ENCODE results near the gene ARID2.
A peak's percentile ranks its signal among the peaks of the same experiment; 100 is the strongest.

Gene ARID2

DNA sequence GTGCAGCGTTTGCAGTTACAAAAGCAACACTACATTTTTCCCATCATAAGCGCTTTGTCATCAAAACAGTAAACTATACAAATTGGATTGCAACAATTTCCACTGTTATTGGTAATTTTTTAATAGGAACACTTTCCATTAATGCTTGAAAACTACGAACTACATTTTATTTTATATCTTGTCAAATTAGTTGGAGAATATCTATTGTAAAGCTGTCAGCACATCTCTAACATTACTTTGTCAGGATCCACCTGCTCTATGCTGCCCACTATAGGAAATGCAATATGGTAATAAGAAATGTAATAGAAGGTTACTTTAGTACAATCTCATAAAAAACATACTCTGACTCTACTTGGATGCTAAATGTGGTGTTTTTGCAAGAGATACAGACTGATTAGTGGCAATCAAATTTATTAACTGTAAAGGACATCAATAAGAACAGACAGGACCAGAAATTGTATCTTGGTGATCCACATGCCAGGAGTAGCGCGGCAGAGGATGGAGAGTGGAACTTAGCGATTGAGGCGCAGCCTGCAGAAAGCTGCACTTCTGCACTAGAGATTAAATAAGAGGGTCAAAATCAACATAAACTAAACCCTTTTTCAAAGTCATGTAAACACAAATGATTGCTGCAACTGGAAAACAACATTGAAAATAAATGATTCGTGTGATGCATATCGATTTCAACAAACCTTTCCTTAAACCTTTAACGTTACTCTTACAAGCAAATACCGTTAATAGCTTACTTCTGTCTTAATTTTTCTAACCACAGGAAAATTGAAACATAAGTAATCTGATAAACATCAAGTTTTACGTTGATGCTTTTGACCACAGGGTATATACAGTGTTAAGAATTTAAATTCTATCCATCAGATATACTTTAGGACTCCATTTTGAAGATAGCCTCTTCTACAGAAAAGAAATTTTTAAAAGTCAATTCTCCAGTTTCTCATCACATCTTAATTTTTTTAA, 3.6 kb upstream of the ARID2 start:
- peaks cover 14% of the 10 kb centered on the region for H3K4me1 ChIP-seq
- no peaks in the 10 kb centered on the region for H3K36me3 ChIP-seq (ENCODE audit: control insufficient read depth, insufficient read depth, low read length)
- H3K4me2 ChIP-seq (ENCODE audit: low read length) = peak overlapping the region; percentile 83
- H2AFZ ChIP-seq = peak overlapping the region; percentile 95
- H3K27ac ChIP-seq = peak overlapping the region; percentile 95
- H3K79me2 ChIP-seq = peaks cover 26% of the 10 kb centered on the region
- peak overlapping the region; percentile 93 for H3K9ac ChIP-seq
- peak overlapping the region; percentile 86 for H3K4me3 ChIP-seq (ENCODE audit: low read depth, low read length)
- no peaks in the 10 kb centered on the region for H3K27me3 ChIP-seq (ENCODE audit: control insufficient read depth, insufficient read depth, low read length)
- TF ChIP-seq, protein P1, sequence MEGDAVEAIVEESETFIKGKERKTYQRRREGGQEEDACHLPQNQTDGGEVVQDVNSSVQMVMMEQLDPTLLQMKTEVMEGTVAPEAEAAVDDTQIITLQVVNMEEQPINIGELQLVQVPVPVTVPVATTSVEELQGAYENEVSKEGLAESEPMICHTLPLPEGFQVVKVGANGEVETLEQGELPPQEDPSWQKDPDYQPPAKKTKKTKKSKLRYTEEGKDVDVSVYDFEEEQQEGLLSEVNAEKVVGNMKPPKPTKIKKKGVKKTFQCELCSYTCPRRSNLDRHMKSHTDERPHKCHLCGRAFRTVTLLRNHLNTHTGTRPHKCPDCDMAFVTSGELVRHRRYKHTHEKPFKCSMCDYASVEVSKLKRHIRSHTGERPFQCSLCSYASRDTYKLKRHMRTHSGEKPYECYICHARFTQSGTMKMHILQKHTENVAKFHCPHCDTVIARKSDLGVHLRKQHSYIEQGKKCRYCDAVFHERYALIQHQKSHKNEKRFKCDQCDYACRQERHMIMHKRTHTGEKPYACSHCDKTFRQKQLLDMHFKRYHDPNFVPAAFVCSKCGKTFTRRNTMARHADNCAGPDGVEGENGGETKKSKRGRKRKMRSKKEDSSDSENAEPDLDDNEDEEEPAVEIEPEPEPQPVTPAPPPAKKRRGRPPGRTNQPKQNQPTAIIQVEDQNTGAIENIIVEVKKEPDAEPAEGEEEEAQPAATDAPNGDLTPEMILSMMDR (IDR thresholded peaks at IDR 0.05) = peak; percentile 85
- no peaks in the 10 kb centered on the region for H3K9me3 ChIP-seq (ENCODE audit: control insufficient read depth, low read length)

DNA sequence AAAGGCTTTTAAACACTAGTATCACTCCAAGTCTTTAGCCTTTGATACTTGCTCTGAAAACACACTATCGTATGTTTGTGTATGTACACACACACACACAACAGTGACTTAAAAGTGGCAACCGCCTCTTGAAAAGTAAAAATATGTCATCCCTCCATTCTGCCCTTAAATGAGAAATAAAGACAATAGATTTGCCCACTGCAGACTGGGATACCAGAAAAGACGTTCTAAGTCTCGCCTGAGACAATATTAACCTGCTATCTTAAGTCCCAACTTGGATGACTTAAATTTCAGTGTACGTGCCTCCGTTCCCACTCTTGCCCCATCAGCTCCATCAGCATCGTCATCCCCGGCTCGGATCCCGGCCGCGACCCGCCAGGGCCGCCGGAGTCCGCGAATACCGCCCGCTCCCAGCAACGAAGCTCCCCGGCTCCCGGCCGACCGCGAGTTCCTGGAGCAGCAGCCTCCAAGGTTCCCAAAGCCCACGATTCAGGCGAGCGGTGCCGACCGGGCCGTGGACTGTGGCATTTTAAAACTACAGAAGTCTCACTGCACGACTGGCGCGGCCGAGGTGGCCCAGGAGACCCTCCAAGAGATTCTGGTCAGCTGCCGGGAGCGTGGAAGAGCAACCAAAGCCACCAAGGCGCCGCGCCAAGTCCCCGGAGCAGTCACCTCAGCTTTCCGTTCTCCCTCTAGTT, 2.8 kb upstream of the ARID2 start:
- Histone ChIP-seq H3K36me3 (ENCODE audit: control insufficient read depth, insufficient read depth, low read length) (no peaks in the 10 kb centered on the region), H3K4me1 (peaks cover 10% of the 10 kb centered on the region), H3K4me3 (ENCODE audit: low read depth, low read length) (peak overlapping the region; percentile 86), H3K27me3 (ENCODE audit: control insufficient read depth, insufficient read depth, low read length) (no peaks in the 10 kb centered on the region), H3K4me2 (ENCODE audit: low read length) (peak overlapping the region; percentile 83), H3K9ac (peak overlapping the region; percentile 93), H3K27ac (peak overlapping the region; percentile 95), H3K9me3 (ENCODE audit: control insufficient read depth, low read length) (no peaks in the 10 kb centered on the region), H2AFZ (peak overlapping the region; percentile 95), H3K79me2 (peaks cover 21% of the 10 kb centered on the region)
- TF ChIP-seq, protein P1 (IDR thresholded peaks at IDR 0.05) = no peak

DNA sequence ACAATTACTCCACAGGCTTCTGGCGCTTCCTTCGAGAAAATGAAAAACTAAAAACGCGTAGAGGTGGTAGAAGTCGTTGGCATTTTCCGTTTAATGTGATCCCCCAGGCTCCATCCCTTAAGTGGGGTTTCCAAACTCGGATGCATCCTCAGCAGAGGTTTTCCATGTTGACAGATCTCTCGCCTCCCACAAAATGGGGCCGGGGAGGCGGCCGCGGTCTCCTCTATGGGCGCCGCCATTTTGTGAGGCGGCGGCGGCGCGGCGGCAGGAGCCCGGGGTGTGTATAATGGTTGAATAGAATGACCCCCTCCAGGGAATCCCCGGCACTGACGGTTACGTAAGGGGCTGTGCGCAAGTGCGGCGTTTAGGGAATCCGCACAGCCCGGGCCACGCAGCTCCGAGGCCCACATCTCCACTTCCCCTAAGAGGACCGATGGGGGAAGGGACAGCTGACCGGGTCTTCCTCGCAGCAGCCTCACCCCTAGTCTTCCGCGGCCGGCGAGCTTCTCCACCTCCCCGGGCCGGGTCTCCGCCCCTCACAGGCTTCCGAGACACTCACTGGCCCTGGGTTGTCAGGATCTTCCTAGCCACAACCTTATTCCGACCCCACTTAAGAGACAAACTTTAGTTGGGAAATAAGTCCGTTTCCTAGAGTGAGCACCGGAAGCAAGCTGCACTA, 2.1 kb upstream of the ARID2 start:
- Histone ChIP-seq H2AFZ (peak overlapping the region; percentile 95), H3K27ac (peak overlapping the region; percentile 95), H3K4me1 (peaks cover 10% of the 10 kb centered on the region), H3K4me3 (ENCODE audit: low read depth, low read length) (peak overlapping the region; percentile 86), H3K79me2 (peaks cover 16% of the 10 kb centered on the region), H3K36me3 (ENCODE audit: control insufficient read depth, insufficient read depth, low read length) (no peaks in the 10 kb centered on the region), H3K9me3 (ENCODE audit: control insufficient read depth, low read length) (no peaks in the 10 kb centered on the region), H3K9ac (peak overlapping the region; percentile 93), H3K27me3 (ENCODE audit: control insufficient read depth, insufficient read depth, low read length) (no peaks in the 10 kb centered on the region), H3K4me2 (ENCODE audit: low read length) (peak overlapping the region; percentile 83)
- TF ChIP-seq, protein P1 (IDR thresholded peaks at IDR 0.05) = no peak

DNA sequence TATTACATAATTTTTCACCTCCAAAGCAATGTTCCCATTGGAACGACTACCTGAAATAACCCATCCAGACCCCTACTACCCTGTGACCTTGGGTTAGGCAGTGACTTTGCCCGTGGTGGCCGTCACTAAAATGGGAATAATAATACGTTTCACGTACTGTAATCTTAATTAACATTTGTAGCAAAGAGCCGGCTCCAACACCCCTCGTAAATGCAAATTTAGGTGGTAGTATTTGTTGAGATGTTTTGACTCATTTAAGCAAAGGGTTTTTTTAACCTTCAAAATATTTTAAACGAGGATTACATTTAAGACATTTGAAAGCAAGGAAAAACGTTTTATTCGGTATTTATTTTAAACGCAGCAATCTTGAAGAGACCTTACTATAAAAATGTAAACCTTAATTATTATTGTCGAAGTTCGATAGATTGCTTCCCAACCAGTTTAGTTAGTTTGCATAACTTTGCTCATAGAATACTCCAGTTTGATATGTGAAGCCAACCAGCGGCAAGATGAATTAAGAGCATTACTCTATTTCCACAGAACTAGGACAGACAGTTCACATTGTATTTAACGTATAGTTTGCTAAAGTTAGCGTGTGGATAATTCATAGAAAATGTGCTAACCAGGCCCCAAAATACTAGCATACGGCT, 1.4 kb upstream of the ARID2 start:
- no peaks in the 10 kb centered on the region for H3K36me3 ChIP-seq (ENCODE audit: control insufficient read depth, insufficient read depth, low read length)
- H3K27ac ChIP-seq = peak overlapping the region; percentile 95
- peaks cover 9% of the 10 kb centered on the region for H3K4me1 ChIP-seq
- TF ChIP-seq, protein P1 (IDR thresholded peaks at IDR 0.05) = no peak
- H3K9me3 ChIP-seq (ENCODE audit: control insufficient read depth, low read length) = no peaks in the 10 kb centered on the region
- peak overlapping the region; percentile 83 for H3K4me2 ChIP-seq (ENCODE audit: low read length)
- peak overlapping the region; percentile 49 for H3K9ac ChIP-seq
- H3K79me2 ChIP-seq = peaks cover 11% of the 10 kb centered on the region
- H3K4me3 ChIP-seq (ENCODE audit: low read depth, low read length) = peak overlapping the region; percentile 86
- no peaks in the 10 kb centered on the region for H3K27me3 ChIP-seq (ENCODE audit: control insufficient read depth, insufficient read depth, low read length)
- H2AFZ ChIP-seq = peak overlapping the region; percentile 95

Data from parathyroid adenoma (tissue), 2 donors.